K562 (cell line): Measurements from ENCODE around the gene PHC3. TPM values are rescaled to one million over a fixed set of nuclear protein-coding genes. Genes with fewer than 3 reads are reported as not detected.
A peak's percentile ranks its signal among the peaks of the same experiment; 100 is the strongest.

Experiments
- ARHGAP35 ChIP-seq: fragments of 450-650 bp; IDR thresholded peaks from 2 replicates; pipeline ENCODE4 v1.6.1; 2018; ENCODE audit not compliant: partially characterized antibody
- BACH1 ChIP-seq: fragments of 200-800 bp; sonication (Bioruptor generic); IDR thresholded peaks from 2 replicates; pipeline ENCODE4 v1.6.1; 2016; ENCODE audit warnings: missing genetic modification characterization, missing compliant biosample characterization
- CBX2 ChIP-seq: fragments of 200-600 bp; sonication (generic); IDR thresholded peaks from one replicate; pipeline ENCODE4 v1.6.1; 2012; ENCODE audit warnings: mild to moderate bottlenecking, low read length, inconsistent platforms; ENCODE audit not compliant: insufficient read depth, poor library complexity, severe bottlenecking
- DACH1 ChIP-seq: fragments of 450-650 bp; IDR thresholded peaks from 2 replicates; pipeline ENCODE4 v1.6.1; 2018; ENCODE audit not compliant: partially characterized antibody
- E2F3 ChIP-seq: fragments of 250-450 bp; sonication (Bioruptor Pico); IDR thresholded peaks from 2 replicates; pipeline ENCODE4 v1.4.0; 2020; ENCODE audit warnings: mild to moderate bottlenecking
- HLTF ChIP-seq: fragments of 450-650 bp; IDR thresholded peaks from 2 replicates; pipeline ENCODE4 v1.6.1; 2016
- HNRNPL ChIP-seq: fragments of 200-400 bp; formaldehyde crosslinking; IDR thresholded peaks from 2 replicates; pipeline ENCODE4 v1.6.1; 2017; ENCODE audit warnings: low read depth, mild to moderate bottlenecking, low read length
- LCOR ChIP-seq: sonication (generic); formaldehyde crosslinking; IDR thresholded peaks from 2 replicates; pipeline ENCODE4 v1.8.0; 2022; ENCODE audit warnings: mild to moderate bottlenecking, missing genetic modification reagents
- MAFK ChIP-seq: IDR thresholded peaks from 2 replicates; pipeline ENCODE4 v1.6.1; 2011; ENCODE audit warnings: low read length, improper control_type of control experiment
- PHB ChIP-seq: fragments of 250-450 bp; sonication (Bioruptor Pico); IDR thresholded peaks from 2 replicates; pipeline ENCODE4 v1.5.0; 2021
- POLR2A ChIP-seq: fragments of 450-650 bp; conservative IDR thresholded peaks from 2 replicates; pipeline ENCODE4 v1.6.1; 2016
- RBM39 ChIP-seq: fragments of 200-400 bp; formaldehyde crosslinking; optimal IDR thresholded peaks from 2 replicates; pipeline ENCODE3; 2018; ENCODE audit warnings: low read depth, low read length
- RCOR1 ChIP-seq, 2 experiments: IDR thresholded peaks; 2 replicates each; pipeline ENCODE4 v1.6.1; 2012; ENCODE audit warnings: low read depth in 2 of 2, low read length in 2 of 2, borderline replicate concordance in 1 of 2, improper control_type of control experiment in 1 of 2
- SIRT6 ChIP-seq: IDR thresholded peaks from one replicate; pipeline ENCODE4 v1.6.1; 2012; ENCODE audit warnings: low read depth, mild to moderate bottlenecking, control low read depth, inconsistent platforms, low read length, moderate library complexity
- TBL1XR1 ChIP-seq, 2 experiments: IDR thresholded peaks; 2 replicates each; pipeline ENCODE4 v1.6.1; 2012; ENCODE audit warnings: improper control_type of control experiment in 2 of 2, low read length in 2 of 2, mild to moderate bottlenecking in 1 of 2
- TEAD4 ChIP-seq, 2 experiments: sonication (generic) in 1 of 2; formaldehyde crosslinking in 1 of 2; IDR thresholded peaks; 2 replicates each; pipeline versions ENCODE4 v1.6.1 to v1.8.0; 2012 to 2022; ENCODE audit warnings: borderline replicate concordance in 1 of 2, inconsistent platforms in 1 of 2, low read length in 1 of 2, mild to moderate bottlenecking in 1 of 2, missing genetic modification reagents in 1 of 2
- ZNF436 ChIP-seq: fragments of 250-450, 450-650 bp; sonication (Bioruptor Pico); formaldehyde crosslinking; IDR thresholded peaks from 2 replicates; pipeline ENCODE4 v1.7.0; 2020; ENCODE audit warnings: mild to moderate bottlenecking
- ZNF79 ChIP-seq: fragments of 250-450 bp; sonication (Bioruptor Pico); IDR thresholded peaks from 2 replicates; pipeline ENCODE4 v1.4.0; 2020; ENCODE audit warnings: low read depth, mild to moderate bottlenecking, moderate library complexity
- polyA plus RNA-seq, 8 experiments: library from polyadenylated mRNA; depleted of rRNA in 4 of 8; stranded (reverse) in 5 of 8; unstranded in 3 of 8; fragments of >200 nt; fragmentation: Nextera tagmentation in 2 of 8; fragmentation: Illumina TruSeq in 1 of 8; extraction: Ambion mirVana in 2 of 8; extraction: Trizol in 1 of 8; gene quantifications; 2 replicates each; pipeline versions ENCODE4 v1.2.1 to v1.2.3, GENCODE V29; 2011 to 2014; ENCODE audit warnings: inconsistent platforms in 1 of 8, missing spikeins in 1 of 8
- total RNA-seq, 7 experiments: library from RNA; depleted of rRNA in 6 of 7; stranded (reverse); fragments of >200 nt in 6 of 7; fragmentation: Illumina TruSeq in 2 of 7; extraction: Trizol in 2 of 7; gene quantifications; 2 replicates each; pipeline versions ENCODE4 v1.2.1 to v1.2.3, GENCODE V29; 2011 to 2021; ENCODE audit warnings: low replicate concordance in 1 of 7
- TF ChIP-seq, protein P1 (sequence below): IDR thresholded peaks from 2 replicates; pipeline ENCODE4 v1.6.1; 2012; ENCODE audit warnings: low read depth, low read length, improper control_type of control experiment, borderline replicate concordance
- TF ChIP-seq, protein P2 (sequence below): sonication (generic); formaldehyde crosslinking; IDR thresholded peaks from 2 replicates; pipeline ENCODE4 v1.8.0; 2023; ENCODE audit warnings: mild to moderate bottlenecking, missing genetic modification reagents
- TF ChIP-seq, protein P3 (sequence below): fragments of 250-450 bp; sonication (Bioruptor Pico); IDR thresholded peaks from 2 replicates; pipeline ENCODE4 v1.4.0; 2020; ENCODE audit warnings: mild to moderate bottlenecking, moderate library complexity, borderline replicate concordance
- TF ChIP-seq, protein P4 (sequence below): IDR thresholded peaks from 2 replicates; pipeline ENCODE4 v1.6.1; 2014; ENCODE audit warnings: antibody characterized with exemption

PHC3 gene
- total and polyA plus RNA-seq, 9 of the 15 experiments (the other 6 are each of a cell fraction or from before 2014, with no cell fraction given), result 3.1 to 21.6 (median 10.5) TPM

DNA sequence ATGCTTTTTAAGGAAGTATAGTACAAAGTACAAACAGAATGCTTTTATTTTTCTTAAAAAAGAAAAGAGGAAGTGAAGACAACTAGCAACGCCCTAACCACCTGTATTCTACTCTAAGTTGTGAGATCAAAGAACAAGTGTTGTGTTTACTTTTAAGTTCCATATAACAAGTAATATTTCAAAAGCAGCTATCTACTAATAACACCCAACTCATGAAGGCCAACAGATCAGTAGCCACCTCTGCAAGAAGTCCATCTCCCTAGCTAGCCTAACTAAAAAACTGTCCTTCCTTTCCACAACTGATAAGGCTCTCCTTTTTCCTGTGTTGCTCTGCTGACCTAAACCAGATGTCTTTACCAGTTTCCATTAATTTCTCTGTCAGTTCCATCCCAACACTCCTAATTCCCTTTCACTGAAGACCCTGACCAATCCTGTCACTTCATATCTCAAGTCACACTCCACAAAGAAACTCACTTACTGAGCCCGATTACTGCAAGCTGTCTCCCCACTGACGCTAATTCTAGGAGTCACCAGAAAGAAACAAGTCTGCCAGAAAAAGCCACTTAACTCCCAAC is 26.9 kb downstream of the PHC3 start (continued):
- TF ChIP-seq, protein P1, sequence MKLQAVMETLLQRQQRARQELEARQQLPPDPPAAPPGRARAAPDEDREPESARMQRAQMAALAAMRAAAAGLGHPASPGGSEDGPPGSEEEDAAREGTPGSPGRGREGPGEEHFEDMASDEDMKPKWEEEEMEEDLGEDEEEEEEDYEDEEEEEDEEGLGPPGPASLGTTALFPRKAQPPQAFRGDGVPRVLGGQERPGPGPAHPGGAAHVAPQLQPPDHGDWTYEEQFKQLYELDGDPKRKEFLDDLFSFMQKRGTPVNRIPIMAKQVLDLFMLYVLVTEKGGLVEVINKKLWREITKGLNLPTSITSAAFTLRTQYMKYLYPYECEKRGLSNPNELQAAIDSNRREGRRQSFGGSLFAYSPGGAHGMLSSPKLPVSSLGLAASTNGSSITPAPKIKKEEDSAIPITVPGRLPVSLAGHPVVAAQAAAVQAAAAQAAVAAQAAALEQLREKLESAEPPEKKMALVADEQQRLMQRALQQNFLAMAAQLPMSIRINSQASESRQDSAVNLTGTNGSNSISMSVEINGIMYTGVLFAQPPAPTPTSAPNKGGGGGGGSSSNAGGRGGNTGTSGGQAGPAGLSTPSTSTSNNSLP, result no peak
- TF ChIP-seq ARHGAP35 (no peak), ZNF79 (CRISPR knock-in tag) (no peak), ZNF436 (CRISPR knock-in tag) (no peak), PHB (CRISPR knock-in tag) (no peak), E2F3 (CRISPR knock-in tag) (no peak), RBM39 (no peak), POLR2A (no peak), HNRNPL (no peak), MAFK (no peak), DACH1 (peak; percentile 35), SIRT6 (no peak), HLTF (peak; percentile 31; the same call in 1 of the 2 replicates), CBX2 (no peak), BACH1 (tag) (no peak), LCOR (0 out of 2 replicates have a peak, but pooled peaks have one; percentile 60), RCOR1 (IDR thresholded peaks at IDR 0.05; ENCODE audit: borderline replicate concordance in 1 of 2, low read depth in 2 of 2, low read length in 2 of 2) (no peak), TBL1XR1 (IDR thresholded peaks at IDR 0.05; ENCODE audit: low read length in 2 of 2) (no peak), TEAD4 (IDR thresholded peaks at IDR 0.05; ENCODE audit: low read length) (peak; percentile 36; the same call in 1 of the 2 replicates), TEAD4 (CRISPR knock-in tag; IDR thresholded peaks at IDR 0.05; ENCODE audit: borderline replicate concordance) (no peak)
- TF ChIP-seq, protein P2, sequence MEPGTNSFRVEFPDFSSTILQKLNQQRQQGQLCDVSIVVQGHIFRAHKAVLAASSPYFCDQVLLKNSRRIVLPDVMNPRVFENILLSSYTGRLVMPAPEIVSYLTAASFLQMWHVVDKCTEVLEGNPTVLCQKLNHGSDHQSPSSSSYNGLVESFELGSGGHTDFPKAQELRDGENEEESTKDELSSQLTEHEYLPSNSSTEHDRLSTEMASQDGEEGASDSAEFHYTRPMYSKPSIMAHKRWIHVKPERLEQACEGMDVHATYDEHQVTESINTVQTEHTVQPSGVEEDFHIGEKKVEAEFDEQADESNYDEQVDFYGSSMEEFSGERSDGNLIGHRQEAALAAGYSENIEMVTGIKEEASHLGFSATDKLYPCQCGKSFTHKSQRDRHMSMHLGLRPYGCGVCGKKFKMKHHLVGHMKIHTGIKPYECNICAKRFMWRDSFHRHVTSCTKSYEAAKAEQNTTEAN (CRISPR knock-in tag), result no peak
- TF ChIP-seq, protein P3, sequence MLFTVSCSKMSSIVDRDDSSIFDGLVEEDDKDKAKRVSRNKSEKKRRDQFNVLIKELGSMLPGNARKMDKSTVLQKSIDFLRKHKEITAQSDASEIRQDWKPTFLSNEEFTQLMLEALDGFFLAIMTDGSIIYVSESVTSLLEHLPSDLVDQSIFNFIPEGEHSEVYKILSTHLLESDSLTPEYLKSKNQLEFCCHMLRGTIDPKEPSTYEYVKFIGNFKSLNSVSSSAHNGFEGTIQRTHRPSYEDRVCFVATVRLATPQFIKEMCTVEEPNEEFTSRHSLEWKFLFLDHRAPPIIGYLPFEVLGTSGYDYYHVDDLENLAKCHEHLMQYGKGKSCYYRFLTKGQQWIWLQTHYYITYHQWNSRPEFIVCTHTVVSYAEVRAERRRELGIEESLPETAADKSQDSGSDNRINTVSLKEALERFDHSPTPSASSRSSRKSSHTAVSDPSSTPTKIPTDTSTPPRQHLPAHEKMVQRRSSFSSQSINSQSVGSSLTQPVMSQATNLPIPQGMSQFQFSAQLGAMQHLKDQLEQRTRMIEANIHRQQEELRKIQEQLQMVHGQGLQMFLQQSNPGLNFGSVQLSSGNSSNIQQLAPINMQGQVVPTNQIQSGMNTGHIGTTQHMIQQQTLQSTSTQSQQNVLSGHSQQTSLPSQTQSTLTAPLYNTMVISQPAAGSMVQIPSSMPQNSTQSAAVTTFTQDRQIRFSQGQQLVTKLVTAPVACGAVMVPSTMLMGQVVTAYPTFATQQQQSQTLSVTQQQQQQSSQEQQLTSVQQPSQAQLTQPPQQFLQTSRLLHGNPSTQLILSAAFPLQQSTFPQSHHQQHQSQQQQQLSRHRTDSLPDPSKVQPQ (CRISPR knock-in tag), result no peak
- TF ChIP-seq, protein P4, sequence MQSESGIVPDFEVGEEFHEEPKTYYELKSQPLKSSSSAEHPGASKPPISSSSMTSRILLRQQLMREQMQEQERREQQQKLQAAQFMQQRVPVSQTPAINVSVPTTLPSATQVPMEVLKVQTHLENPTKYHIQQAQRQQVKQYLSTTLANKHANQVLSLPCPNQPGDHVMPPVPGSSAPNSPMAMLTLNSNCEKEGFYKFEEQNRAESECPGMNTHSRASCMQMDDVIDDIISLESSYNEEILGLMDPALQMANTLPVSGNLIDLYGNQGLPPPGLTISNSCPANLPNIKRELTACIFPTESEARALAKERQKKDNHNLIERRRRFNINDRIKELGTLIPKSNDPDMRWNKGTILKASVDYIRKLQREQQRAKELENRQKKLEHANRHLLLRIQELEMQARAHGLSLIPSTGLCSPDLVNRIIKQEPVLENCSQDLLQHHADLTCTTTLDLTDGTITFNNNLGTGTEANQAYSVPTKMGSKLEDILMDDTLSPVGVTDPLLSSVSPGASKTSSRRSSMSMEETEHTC, result no peak
